HAP-1 (cell line): ENCODE data around the gene SCYGR2.

Source experiments
- DNase-seq, 2 experiments: peaks; one replicate each; pipeline ENCODE4 v3.0.0-alpha.2; 2016 to 2020; ENCODE audit warnings: low spot score in 2 of 2
- H3K27me3 ChIP-seq: fragments of 250-450 bp; sonication (Bioruptor Pico); 2 replicates; pipeline ENCODE4 v1.5.1; 2020; ENCODE audit warnings: low read depth, mild to moderate bottlenecking, moderate library complexity
- H3K36me3 ChIP-seq: fragments of 250-450 bp; sonication (Bioruptor Pico); replicated peaks from 2 replicates; pipeline ENCODE4 v1.5.1; 2020; ENCODE audit warnings: mild to moderate bottlenecking
- H3K4me1 ChIP-seq: fragments of 250-450 bp; sonication (Bioruptor Pico); 2 replicates; pipeline ENCODE4 v1.5.1; 2020; ENCODE audit warnings: mild to moderate bottlenecking
- H3K4me3 ChIP-seq: fragments of 250-450 bp; sonication (Bioruptor Pico); 2 replicates; pipeline ENCODE4 v1.5.1; 2020; ENCODE audit warnings: mild to moderate bottlenecking, moderate library complexity
- H3K9me3 ChIP-seq: fragments of 250-450 bp; sonication (Bioruptor Pico); 2 replicates; pipeline ENCODE4 v1.5.1; 2020; ENCODE audit warnings: mild to moderate bottlenecking, moderate library complexity
- in situ Hi-C: fragments of 300-500 bp; cut with MboI; formaldehyde crosslinking; loops from 3 replicates; pipeline ENCODE4 v1.14.3; 2020; ENCODE audit warnings: low sequenced_read_pairs, inconsistent platforms, mixed read lengths

Gene SCYGR2

GRCh38 chr2:227595797-227596196 is 2.9 kb upstream of the SCYGR2 start:
- in situ Hi-C loops: no loop called here
- DNase-seq: no peak

DNA sequence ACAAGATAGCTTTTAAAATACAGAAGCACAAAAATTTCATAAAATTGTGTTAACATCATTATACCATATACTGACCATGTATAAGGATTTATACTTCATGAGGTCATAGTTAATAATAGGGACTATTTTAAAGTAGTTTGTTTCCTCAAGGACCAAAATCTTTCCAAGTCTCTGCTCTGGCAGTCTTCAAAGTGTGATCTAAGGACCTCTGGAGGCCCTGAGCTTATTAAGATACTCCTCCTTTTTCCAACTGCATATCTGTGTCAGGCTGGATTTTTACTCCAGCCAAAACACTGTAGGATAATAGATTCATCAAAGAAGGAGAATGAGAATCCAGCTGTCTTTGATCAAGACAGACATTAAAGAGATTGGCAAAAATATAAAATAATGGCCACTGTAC is 1.7 kb upstream of the SCYGR2 start:
- Histone ChIP-seq H3K27me3 (no peaks in the 10 kb centered on the region; the same call in 1 of the 2 replicates), H3K9me3 (no peaks in the 10 kb centered on the region), H3K36me3 (no peaks in the 10 kb centered on the region), H3K4me3 (no peak overlapping the region), H3K4me1 (no peaks in the 10 kb centered on the region)
- in situ Hi-C loops: no loop called here
- no peak for DNase-seq

More at GRCh38 chr2:227595797-227596196, 2.9 kb upstream of the SCYGR2 start:
- H3K36me3 ChIP-seq: no peaks in the 10 kb centered on the region
- no peak overlapping the region for H3K4me3 ChIP-seq
- no peaks in the 10 kb centered on the region for H3K4me1 ChIP-seq
- no peaks in the 10 kb centered on the region for H3K9me3 ChIP-seq
- no peaks in the 10 kb centered on the region; the same call in 1 of the 2 replicates for H3K27me3 ChIP-seq

- Histone ChIP-seq H3K9me3 (no peaks in the 10 kb centered on the region), H3K36me3 (no peaks in the 10 kb centered on the region), H3K4me3 (no peak overlapping the region), H3K27me3 (no peaks in the 10 kb centered on the region; the same call in 1 of the 2 replicates), H3K4me1 (no peaks in the 10 kb centered on the region)
- in situ Hi-C loops: no loop called here
- no peak for DNase-seq
Measured at GRCh38 chr2:227597998-227598397, 695 bp upstream of the SCYGR2 start.

- DNase-seq: no peak
- H3K4me3 ChIP-seq: no peak overlapping the region
- no peaks in the 10 kb centered on the region for H3K9me3 ChIP-seq
- H3K36me3 ChIP-seq: no peaks in the 10 kb centered on the region
- in situ Hi-C loops: no loop called here
- no peaks in the 10 kb centered on the region for H3K4me1 ChIP-seq
- no peaks in the 10 kb centered on the region for H3K27me3 ChIP-seq
Measured at GRCh38 chr2:227602358-227602757, 3.7 kb downstream of the SCYGR2 start.

GRCh38 chr2:227606476-227606875 is 7.8 kb downstream of the SCYGR2 start:
- Histone ChIP-seq H3K27me3 (no peaks in the 10 kb centered on the region), H3K9me3 (no peaks in the 10 kb centered on the region), H3K4me1 (no peaks in the 10 kb centered on the region), H3K4me3 (no peak overlapping the region), H3K36me3 (no peaks in the 10 kb centered on the region)
- in situ Hi-C loops: no loop called here
- no peak for DNase-seq

DNA sequence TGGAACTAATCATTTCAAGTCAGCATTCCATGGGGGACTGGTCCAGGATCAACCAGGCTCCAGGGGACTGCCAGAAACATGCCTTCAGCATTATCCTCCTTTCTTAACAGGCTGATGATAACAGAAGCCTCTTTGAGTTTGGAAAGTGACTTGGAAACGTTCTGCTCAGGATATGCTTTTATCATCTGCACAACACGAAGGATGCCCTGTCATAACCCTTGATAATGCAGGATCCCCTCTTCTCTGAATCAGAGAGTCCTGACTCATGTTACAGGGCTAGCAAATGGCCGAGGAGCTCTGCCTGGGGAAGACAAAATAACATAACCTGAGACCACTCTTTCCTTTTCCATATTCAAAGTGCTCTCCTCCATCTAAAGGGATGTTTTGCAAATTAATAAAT is 9.2 kb downstream of the SCYGR2 start:
- no peaks in the 10 kb centered on the region for H3K4me1 ChIP-seq
- no peak overlapping the region for H3K4me3 ChIP-seq
- in situ Hi-C loops: no loop called here
- no peak for DNase-seq
- no peaks in the 10 kb centered on the region for H3K27me3 ChIP-seq
- no peaks in the 10 kb centered on the region for H3K36me3 ChIP-seq
- no peaks in the 10 kb centered on the region for H3K9me3 ChIP-seq

DNA sequence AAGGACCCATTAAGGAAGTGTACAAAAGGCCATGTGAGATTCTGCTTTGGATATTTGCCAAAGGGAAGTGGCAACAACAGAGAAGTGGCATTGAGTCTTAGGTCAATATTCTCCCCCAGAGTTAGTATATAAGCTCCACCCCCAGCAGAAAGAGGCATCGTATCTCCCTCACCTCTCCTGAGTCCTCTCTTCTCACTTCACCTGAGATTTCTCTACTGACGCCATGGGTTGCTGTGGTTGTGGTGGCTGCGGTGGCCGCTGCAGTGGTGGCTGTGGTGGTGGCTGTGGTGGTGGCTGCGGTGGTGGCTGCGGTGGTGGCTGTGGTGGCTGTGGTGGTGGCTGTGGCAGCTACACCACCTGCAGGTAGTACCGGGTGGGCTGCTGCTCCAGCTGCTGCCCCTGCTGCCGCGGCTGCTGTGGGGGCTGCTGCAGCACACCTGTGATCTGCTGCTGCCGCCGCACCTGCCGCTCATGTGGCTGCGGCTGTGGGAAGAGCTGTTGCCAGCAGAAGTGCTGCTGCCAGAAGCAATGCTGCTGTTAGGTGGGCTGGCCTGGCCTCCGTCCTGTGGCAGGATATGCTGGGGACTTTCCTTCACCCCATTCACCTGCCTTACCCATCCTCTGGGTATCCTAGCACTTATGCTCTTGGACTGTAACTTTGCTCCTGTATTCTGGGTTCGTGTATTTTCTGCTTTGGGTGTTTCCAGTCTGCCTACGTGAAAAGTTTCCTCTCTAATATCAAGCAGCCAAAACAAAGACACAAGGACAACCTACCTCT is 10.1 kb downstream of the SCYGR2 start:
- in situ Hi-C loops: no loop called here
- H3K27me3 ChIP-seq: no peaks in the 10 kb centered on the region
- H3K36me3 ChIP-seq: no peaks in the 10 kb centered on the region
- no peaks in the 10 kb centered on the region for H3K9me3 ChIP-seq
- no peak for DNase-seq
- no peak overlapping the region for H3K4me3 ChIP-seq
- H3K4me1 ChIP-seq: no peaks in the 10 kb centered on the region

GRCh38 chr2:227610123-227610522 is 11.4 kb downstream of the SCYGR2 start:
- Histone ChIP-seq H3K27me3 (no peaks in the 10 kb centered on the region), H3K9me3 (no peaks in the 10 kb centered on the region), H3K4me3 (no peak overlapping the region), H3K36me3 (no peaks in the 10 kb centered on the region), H3K4me1 (no peaks in the 10 kb centered on the region)
- no peak for DNase-seq
- in situ Hi-C loops: no loop called here

- no peak overlapping the region for H3K4me3 ChIP-seq
- in situ Hi-C loops: no loop called here
- no peaks in the 10 kb centered on the region for H3K36me3 ChIP-seq
- DNase-seq: no peak
- H3K9me3 ChIP-seq: no peaks in the 10 kb centered on the region
- H3K4me1 ChIP-seq: no peaks in the 10 kb centered on the region
- H3K27me3 ChIP-seq: no peaks in the 10 kb centered on the region
Measured at GRCh38 chr2:227612546-227613271, 14.0 kb downstream of the SCYGR2 start.

GRCh38 chr2:227613272-227613660 is 14.6 kb downstream of the SCYGR2 start:
- H3K9me3 ChIP-seq: no peaks in the 10 kb centered on the region
- no peak for DNase-seq
- in situ Hi-C loops: no loop called here

GRCh38 chr2:227614246-227614645 is 15.6 kb downstream of the SCYGR2 start:
- no peak for DNase-seq
- H3K9me3 ChIP-seq: no peaks in the 10 kb centered on the region
- H3K4me3 ChIP-seq: no peak overlapping the region
- in situ Hi-C loops: no loop called here
- H3K4me1 ChIP-seq: no peaks in the 10 kb centered on the region
- no peaks in the 10 kb centered on the region for H3K27me3 ChIP-seq
- H3K36me3 ChIP-seq: no peaks in the 10 kb centered on the region

More at GRCh38 chr2:227613272-227613660, 14.6 kb downstream of the SCYGR2 start:
- no peaks in the 10 kb centered on the region for H3K36me3 ChIP-seq
- no peaks in the 10 kb centered on the region for H3K27me3 ChIP-seq
- H3K4me3 ChIP-seq: no peak overlapping the region
- no peaks in the 10 kb centered on the region for H3K4me1 ChIP-seq

DNA sequence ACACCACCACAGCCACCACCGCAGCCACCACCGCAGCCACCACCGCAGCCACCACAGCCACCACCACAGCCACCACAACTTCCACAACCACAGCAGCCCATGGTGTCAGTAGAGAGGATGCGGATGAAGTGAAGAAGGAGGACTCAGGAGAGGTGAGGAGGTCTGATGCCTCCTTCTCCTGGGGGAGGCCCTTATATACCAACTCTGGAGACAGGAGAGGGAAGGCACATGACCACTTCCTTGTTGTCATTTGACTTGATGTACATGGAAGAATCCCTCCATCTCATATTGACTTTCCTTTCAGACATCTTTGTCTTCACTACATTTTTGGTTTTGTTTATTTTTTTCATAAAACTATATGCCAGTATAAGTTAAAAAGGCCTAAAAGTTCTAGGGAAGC is 16.0 kb downstream of the SCYGR2 start, which contains the start of gene SCYGR3:
Gene SCYGR3 (minus strand): TSS at position 101 of the 400 bp plus-strand sequence. CDS start 0 bp downstream, at position 101.
- no peak for DNase-seq
- Histone ChIP-seq H3K4me3 (no peak within 1 kb of the TSS), H3K36me3 (no peaks in the 10 kb centered on the region), H3K4me1 (no peaks in the 10 kb centered on the region), H3K9me3 (no peaks in the 10 kb centered on the region), H3K27me3 (no peaks in the 10 kb centered on the region)
- in situ Hi-C loops: no loop called here

DNA sequence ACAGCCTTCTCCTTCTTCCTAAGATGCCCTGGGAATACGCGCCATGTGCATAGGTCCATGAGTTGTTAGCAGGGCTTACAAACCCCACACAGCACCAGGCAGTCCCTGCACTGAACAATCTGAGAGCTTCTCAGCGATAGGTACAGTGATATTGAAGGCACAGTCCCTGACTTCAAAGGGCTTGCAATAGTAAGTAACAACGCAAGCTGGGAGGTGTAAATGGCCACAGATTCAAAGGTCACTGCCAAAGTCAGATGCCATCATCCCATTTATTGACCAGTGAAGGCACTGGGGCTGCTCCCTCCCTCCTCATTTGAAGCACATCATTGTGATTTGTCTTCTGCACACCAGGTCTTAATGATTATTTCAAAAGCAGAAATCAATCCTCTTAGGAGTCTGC is 16.5 kb downstream of the SCYGR2 start:
- in situ Hi-C loops: no loop called here
- H3K9me3 ChIP-seq: no peaks in the 10 kb centered on the region
- no peaks in the 10 kb centered on the region for H3K4me1 ChIP-seq
- H3K4me3 ChIP-seq: no peak overlapping the region
- no peaks in the 10 kb centered on the region for H3K27me3 ChIP-seq
- no peaks in the 10 kb centered on the region for H3K36me3 ChIP-seq
- no peak for DNase-seq

GRCh38 chr2:227615906-227616305 is 17.2 kb downstream of the SCYGR2 start:
- no peaks in the 10 kb centered on the region for H3K4me1 ChIP-seq
- no peaks in the 10 kb centered on the region for H3K9me3 ChIP-seq
- H3K27me3 ChIP-seq: no peaks in the 10 kb centered on the region
- no peak for DNase-seq
- in situ Hi-C loops: no loop called here
- no peaks in the 10 kb centered on the region for H3K36me3 ChIP-seq
- H3K4me3 ChIP-seq: no peak overlapping the region
